HG03108 (cell line): Measurements from ENCODE around the gene MUC13.

Source experiments
- ATAC-seq: cut with Tn5 transposase; IDR thresholded peaks from one replicate; pipeline ENCODE4 v1.9.1; 2021; ENCODE audit warnings: moderate library complexity; ENCODE audit not compliant: unreplicated experiment

The MUC13 gene

DNA sequence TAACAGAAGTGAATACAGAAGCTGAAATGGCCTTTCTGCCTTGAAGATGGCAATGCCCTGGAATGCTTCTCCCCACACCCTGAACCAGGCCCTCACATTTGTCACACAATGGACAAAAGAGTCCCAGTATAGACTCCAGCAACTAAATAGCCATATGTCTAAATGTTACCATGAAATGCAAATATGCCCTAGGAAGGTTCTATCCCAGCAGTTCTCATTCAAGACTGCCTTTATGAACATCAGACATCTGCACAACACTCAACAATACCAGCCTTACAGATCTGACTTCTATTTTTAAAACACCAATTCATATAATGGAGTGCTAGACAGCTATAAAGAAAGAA, 55.2 kb downstream of the MUC13 start:
- no peak for ATAC-seq

DNA sequence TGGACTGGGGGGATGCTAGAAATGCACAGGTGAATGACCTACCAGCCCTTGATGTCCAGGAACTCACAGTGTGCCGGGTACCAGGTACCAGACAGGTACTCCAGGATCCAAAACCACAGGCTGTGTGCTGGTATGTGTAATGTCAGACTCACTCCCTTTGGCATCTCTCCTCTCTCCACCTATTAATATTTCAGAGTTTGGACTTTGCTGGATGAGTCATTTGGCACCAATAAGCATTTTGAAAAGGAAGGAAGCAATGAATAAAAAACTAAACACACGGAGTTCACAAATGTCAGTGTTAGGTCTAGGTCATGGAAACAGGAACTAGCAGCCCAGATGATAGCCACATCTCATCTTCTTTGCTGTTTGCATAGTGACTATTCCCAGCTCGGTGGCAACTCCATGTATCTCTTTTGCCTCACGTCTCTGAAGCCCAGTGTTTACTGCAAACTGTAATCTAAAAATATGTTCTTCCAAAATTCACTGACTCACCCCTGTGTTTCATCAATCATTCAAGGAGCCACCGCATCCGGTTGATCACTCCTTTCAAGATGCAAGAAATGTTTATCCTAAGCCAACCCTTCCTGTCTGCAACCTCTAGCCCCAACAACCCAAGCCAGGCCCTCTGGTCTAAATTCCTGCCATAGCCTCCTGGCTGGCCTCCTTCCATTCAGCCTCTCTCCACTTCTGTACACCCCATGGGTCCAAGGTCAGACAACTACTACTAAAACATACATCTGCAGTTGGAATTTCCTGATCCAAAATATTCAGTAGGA, 55.8 kb downstream of the MUC13 start:
- no peak for ATAC-seq

DNA sequence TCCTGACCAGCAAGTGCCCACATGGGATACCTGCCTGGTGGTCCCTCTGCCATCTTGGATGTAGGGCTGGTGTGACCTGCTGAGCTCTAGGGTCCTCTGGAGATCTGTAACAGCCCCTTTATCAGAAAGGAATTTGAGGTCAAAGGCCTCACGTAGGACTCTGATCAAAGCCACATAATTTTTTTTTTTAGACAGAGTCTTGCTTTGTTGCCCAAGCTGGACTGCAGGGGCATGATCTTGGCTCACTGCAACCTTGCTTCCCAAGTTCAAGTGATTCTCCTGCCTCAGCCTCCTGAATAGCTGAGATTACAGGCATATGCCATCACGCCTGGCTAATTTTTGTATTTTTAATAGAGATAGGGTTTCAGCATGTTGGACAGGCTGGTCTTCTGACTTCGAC, 56.9 kb downstream of the MUC13 start:
- ATAC-seq, result no peak

DNA sequence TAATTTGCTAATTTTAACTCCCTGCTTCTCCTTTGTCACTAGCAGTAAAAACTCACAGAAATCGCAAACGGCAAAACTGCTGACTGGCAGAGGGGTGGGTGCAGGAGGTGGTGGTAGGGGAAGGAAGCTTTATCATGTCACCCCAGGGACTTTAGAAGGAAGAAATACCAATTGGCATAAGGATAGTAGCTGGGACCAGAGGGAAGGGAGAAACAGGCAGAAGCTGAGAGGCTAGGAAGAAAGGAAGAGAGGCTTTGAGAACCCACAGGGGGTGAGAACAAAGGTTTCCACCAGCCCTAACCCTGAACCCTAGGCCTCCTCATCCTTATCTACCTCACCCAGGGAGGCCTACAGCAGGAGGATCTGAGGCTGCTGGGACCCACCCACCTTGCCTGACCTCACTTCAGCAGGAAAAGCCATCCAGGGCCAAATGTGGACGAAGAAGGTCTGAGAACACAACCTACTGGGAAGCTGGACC, 58.1 kb downstream of the MUC13 start:
- no peak for ATAC-seq

DNA sequence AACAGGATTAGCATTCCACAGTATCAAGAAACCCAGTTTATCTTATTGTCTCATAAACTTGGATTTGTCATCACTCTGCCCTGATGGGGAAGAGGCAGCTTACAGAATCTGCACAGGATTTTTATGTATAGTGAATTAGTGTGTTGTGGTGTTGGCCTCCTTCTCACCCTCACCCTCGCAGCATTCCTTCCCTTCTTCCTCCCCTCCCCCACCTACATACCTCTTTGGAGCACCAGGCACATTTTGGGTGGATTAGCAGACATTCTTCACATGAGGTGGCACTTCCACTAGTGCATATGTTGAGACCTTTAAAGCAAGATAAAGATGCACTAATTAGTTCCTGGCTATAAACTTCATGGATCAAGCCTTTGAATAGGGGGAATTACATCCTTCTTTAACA, 61.3 kb downstream of the MUC13 start:
- no peak for ATAC-seq

DNA sequence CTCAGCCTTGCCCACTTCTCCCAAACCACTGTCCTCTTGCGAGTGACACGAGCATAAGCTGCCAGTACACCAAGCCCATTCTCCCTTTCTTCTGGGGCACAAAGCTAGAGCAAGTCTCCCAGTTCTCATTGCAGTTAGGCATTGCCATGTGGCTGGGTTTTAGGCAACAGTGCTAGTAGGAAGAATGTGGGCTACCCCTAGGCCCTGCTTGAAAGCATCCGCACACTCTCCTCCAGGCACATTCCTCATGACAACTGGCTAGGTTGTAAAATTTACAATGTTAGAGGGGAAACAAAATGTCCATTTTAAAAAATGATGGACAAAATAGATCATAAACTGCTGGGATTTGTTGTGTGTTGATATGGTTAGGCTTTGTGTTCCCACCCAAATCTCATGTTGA, 67.0 kb downstream of the MUC13 start:
- no peak for ATAC-seq

DNA sequence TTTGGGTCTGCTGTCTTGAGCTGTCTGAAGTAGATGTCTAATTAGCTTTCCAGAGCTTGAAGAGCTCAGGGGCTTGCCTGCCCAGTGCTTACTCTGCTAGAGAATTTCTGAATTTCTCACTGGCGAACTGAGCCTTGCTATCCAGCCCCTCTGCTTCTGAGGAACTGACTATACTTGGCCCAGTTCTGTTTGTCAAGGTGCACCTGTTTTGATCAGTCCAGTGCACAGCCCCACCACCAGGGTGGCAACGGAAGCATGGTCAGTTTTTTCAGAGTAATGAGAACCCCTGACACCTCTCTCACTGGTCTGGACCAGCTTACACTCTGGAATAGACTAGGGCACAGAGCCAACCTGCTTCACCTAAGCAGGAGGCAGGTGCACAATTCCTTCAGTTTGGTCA, 72.5 kb downstream of the MUC13 start:
- no peak for ATAC-seq

DNA sequence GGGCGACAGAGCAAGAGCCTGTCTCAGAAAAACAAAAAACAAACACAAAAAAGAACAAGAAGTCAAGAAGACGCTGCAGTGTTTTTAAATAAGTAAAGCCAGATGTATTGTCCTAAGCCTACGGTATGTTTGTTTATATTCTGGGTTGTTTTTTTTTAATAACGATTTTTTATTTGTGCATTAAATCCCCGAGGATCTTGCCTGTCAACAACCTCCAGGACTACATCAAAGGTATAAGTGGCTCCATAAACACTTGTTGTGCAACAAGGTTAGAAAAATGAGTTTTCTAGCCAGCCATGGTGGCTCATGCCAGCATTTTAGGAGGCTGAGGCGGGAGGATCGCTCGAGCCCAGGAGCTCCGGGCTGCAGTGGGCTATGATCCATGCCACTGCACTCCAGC, 73.5 kb downstream of the MUC13 start:
- ATAC-seq, result no peak

DNA sequence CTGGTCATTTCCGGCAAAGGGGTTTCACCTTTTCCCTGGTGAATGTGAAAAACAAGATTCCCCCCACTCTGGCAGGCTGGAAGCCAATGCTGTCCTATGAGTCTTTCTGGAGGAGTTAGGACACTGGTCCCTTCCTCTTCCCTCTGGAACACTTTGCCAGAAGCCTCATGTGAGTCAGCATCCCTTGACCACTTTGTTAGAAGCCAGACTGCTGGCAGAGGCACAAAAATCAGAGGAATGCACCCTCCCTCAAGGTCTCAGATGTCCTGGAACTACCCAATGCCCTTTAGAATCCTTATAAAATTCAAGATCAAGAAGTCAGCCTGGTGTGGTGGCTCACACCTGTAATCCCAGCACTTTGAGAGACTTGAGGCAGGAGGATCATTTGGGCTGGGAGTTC, 74.0 kb downstream of the MUC13 start:
- no peak for ATAC-seq

DNA sequence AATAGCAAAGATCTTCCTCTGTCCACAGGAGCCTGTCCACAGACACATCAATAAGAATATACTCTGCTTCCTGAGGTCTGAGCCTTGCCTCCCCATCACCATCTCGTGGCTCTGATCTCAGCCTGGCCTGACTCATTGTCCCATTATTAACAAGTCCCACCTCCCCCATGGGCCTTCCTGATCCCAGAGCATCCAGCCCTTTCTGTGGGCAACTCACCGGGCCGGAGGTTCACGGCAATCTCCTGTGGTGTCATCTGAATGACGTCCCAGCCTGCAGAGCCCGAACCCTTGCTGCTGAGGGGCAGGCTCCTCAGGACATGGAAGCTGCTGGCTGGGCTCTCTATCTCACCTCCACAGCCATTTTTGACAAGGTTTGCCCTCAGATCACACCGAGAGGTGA, 75.5 kb downstream of the MUC13 start:
- ATAC-seq, result no peak

DNA sequence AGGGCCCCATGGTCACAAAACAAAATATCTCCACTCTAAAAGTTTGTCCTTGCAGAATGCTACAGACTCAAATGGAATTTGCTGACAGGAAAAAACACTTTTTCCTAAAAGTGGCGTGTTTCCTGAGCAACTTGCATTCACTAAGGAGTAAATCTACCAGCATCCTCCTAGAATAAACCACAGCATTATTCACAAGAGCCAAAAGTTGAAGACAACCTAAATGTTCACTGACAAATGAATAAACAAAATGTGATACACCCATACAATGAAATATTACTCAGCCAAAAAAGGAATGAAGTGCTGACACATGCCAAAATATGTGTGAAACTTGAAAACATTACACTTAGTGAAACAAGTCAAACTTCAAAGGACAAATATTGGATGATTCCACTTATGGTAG, 76.3 kb downstream of the MUC13 start:
- ATAC-seq, result no peak

DNA sequence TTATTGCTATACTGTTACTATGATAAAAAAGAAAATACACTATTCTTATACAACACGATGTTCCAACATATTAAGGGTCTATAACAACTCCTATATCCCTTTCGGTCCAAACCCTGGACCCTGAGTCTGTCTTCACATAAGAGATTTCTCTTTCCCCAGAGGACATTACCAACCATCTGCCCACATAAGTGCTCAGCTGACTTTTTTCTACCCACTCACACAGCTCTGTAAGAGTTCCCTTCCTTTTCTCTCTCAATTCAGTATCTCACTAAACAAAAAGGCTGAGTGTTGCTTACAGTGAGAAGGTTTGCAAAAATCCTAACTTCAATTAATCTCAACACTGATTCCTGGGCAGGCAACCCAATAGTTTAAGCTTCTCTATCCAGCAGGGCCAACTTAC, 77.9 kb downstream of the MUC13 start:
- ATAC-seq, result no peak
